OCI-M2 (cell line): Measurements from ENCODE around the gene SLC24A3.

ENCODE experiments used
- DNase-seq: peaks from one replicate; lab custom pipeline; 2025; ENCODE audit not compliant: unreplicated experiment; lab: John Stamatoyannopoulos, UW

SLC24A3 gene

GRCh38 chr20:19212469-19212815 lies at the start of gene SLC24A3:
SLC24A3 (plus strand) TSS chr20:19212642.
- no peak for DNase-seq

DNA sequence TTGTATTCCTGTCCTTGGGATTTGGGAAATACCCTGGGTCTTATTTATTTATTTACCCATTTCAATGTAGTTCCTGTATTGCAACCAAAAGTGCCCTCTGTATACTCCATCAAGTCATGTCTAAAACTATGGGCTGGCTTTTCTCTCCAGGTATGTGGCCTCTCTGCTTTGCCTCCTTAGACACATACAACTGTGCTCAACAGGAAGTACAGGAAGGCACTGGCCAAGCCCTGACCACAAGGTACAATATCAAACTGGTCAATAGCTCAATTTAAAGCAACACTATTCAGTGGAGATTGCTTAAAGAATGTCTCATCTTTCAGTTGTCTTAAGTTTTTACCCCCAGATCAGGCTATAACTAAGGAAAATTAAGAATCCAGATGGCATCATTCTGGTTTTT lies 42.3 kb upstream of the SLC24A3 start:
- no peak for DNase-seq

DNA sequence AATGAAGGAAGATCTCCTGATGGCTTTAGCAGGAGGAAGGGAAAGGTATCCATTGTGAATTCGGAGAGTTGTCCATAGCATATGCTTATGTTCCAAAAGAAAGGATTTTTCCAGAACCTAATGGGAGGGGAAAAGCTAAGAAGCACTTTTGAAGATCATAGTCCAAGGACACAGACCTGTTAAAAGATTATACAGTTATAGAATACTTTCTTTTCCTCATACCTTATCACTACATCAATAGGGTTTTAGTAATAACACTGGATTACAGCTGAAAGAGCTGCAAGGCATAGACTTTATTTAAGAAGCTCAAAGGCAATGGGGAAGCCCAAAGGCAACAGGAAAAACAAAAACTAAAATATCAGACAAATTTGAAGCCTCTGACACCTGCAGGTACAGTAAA lies 39.8 kb upstream of the SLC24A3 start:
- DNase-seq: no peak

DNA sequence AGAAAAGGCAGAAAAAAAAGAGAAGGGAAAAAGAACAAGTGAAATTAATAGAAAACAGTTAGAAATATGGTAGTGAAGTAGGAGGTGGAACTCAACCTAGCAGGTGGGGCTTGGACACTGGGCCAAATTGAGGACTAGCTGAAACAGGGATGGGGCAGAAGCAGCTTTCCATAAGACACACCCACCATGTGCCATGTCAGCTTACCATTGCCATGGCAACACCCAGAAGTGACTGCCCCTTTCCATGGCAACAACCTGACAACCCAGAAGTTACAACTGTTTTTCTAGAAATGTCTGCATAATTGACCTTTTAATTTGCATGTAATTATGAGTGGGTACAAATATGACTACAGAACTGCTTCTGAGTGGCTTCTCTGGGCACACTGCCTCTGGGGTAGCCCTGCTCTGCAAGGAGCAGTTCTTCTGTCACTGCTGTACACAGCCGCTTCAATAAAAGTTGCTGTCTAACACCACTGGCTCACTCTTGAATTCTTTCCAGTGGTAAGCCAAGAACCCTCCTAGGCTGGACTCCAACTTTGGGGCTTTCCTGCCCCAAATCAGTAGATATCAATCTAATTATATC lies 35.9 kb upstream of the SLC24A3 start:
- no peak for DNase-seq

DNA sequence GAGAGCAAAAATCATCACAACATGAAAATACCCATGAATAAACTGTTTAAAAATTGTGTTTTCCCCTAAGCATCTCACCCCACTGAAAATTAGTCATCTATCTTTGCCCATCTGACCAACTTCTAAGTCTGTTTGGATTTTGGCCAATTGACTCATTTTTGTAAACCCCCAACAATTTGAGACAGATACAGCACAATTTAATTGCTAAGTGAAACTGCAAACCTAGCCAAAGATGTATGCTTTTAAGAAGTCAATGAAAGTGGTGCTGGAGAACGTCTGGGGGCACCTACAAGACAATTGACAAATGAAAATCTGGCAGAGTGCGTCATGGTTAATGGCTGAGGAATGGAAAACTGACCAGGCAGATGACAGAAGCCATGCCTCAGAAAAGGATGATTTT lies 30.9 kb upstream of the SLC24A3 start:
- no peak for DNase-seq

DNA sequence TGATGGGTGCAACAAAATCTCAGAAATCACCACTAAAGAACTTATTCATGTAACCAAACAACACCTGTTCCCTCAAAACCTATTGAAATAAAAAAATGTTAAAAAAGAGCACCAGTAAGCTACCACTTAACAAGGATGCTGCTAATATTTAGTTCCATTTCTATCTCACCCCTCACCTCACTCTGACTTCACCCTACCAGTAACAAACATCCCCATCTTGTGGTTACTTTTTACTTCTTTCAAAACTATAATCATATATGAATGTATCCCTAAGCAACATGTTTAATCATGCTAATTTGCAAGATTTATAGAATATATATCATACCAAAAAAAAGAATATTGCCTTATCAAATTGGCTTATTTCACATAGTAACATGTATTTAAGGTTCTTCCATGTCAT lies 27.4 kb upstream of the SLC24A3 start:
- DNase-seq: no peak

- DNase-seq: no peak
Observed at GRCh38 chr20:19193349-19193748, 19.1 kb upstream of the SLC24A3 start.

GRCh38 chr20:19205981-19206396 lies 6.5 kb upstream of the SLC24A3 start:
- DNase-seq: no peak

DNA sequence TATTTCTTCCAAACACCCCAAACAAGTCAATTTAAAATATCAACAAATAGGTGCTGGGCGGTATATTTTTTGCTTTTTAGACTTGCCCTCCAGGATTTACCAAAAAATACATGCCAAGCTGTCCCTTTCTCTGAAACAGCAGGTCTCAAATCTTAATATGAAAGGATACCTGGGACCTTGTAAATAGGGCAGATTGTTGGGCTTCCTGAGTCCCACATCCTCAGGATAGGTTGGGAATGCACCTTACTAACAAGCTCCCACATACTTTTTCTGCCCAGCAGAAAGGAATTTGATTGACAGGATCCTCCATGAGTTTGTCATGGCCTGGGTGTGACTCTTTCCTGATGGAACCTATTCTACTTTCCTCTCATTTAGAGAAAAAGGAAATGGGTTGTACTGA lies 4.9 kb upstream of the SLC24A3 start:
- no peak for DNase-seq

GRCh38 chr20:19210391-19211155 lies 1.9 kb upstream of the SLC24A3 start:
- no peak for DNase-seq

DNA sequence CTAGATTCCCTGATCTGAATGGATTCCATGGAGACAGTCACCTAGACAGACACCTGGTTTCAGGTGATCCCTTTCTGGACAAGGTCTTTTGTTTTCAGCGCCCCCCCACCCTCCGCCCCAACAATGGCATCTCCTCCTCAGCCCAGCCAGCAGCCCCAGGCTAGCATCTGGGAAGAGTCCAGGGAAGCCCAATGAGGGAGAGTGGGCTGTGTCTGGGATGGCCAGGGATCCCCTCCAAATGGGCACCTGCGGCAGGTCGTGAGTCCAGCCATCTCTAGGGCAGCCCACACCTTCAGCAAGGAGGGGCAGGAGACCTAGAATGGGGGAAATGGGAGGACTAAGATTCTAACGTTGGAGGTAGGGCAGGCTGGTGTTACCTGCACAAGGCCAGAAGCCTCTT lies 1.2 kb upstream of the SLC24A3 start:
- DNase-seq: no peak

GRCh38 chr20:19211661-19212468 lies 577 bp upstream of the SLC24A3 start:
- no peak for DNase-seq

DNA sequence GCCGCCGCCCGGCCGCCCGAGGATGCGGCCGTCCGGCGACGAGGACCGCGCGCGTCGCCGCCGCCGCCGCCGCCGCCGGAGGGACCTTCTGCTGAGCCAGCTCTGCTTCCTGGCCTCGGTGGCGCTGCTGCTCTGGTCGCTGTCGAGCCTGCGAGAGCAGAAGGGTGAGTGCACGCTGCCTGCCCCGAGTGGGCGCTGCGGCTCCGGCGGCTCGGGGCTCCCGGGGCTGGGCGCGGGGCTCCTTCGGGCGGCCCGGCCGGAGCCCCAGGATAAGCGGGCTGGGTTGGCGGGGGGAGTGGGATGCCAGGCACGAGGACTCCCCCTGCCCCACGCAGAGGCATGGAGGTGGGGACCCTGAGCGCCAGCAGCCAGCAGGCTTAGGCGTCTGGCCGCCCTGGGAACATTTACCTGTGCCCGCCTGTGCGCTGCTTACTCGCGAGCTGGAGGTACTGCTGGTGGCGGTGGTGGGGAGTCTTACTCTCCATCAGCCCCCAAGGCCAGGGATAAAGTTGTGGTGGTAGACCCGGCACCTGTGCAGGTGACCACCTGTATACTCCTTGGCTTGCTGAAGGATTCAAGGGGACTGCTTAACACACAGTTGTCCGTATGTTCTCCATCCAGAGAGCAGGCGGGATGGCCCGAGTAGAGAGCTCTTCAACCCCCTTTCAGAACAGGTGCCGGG lies 520 bp downstream of the SLC24A3 start:
- DNase-seq: no peak

GRCh38 chr20:19213946-19214490 lies 1.6 kb downstream of the SLC24A3 start:
- DNase-seq: no peak

DNA sequence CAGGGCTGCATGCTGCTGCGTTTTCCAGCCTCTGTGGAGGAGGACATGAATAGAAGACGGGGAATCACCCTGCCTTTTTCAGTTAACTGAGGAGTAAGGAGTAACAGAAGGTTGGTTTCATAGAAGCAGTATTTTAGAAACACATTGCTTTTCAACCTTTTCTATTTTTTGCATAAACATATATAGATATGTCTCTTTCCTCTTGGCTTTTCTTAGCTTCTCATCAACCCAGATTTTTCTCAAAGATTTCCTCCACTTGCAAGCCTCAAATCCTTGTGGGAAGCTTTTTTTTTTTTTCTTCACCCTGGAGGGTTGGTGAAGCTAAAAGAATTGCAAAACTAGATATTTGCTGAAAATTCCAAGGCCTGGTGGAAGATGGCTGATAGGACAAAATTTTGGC lies 6.0 kb downstream of the SLC24A3 start:
- DNase-seq: no peak

DNA sequence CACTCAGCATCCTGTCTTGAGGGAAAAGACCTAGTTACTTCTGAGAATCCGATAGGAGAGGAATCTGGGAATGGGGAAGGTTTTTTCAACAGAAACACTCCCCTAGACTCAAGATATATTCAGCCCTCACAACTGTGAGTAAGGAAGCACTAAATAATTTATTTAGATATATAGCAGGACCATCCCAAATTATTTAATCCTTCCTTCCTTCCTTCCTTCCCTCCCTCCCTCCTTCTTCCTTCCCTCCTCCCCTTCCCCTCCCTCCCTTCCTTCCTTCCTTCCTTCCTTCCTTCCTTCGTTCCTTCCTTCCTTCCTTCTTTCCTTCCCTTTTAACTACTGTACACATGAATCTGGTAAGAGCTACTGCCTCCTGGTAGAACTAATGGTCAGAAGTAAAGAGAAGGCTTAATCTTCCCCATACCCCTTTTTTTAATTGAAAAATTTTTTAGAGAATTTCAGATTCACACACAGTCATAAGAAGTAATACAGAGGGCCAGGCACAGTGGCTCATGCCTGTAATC lies 10.1 kb downstream of the SLC24A3 start:
- no peak for DNase-seq

DNA sequence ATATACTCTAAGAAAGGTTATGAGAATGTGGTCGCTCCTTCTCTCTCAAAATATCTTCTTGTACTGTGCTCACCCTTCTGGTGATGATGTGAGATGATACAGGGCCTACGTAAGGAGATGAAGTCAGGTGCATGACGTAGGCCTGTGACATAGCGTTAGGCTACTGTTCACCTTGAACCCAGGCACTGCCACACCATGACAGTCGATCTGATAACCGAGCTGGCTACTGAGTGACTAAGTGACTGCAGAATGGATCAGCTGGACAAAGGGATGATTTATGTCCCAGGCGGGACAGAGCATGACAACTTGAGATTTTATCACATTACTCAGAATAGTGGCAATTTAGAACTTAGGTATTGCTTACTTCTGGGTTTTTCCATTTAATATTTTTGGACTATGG lies 11.2 kb downstream of the SLC24A3 start:
- DNase-seq: no peak

DNA sequence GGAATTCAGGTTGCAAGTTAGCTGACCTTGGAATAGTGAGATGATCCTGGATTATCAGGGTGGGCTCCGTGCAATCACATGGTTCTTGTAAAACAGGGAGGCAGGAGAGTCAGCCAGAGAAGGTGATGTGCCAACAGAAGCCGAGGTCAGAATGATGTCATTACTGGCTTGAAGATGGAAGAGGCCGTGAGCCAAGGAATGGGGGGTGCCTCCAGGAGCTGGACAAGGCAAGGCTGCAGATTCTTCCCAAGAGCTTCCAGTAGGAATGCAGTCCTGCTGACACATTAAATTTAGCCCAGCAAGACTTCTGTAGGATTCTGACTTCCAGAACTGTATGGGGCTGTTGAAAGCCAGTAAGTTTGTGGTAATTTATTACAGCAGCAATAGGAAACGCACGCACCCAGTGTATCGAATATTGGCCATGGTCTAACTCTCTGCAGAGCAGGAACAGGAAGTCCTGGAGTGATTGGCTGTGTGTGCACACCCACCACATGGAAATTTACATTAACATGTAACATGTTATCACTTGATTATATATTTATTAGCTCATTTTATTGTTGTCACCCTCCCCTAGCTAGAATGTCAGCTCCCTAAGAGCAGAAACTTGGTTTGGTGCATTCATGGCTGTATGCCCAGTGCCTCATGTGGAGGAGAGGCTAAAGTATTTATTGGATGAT lies 19.1 kb downstream of the SLC24A3 start:
- no peak for DNase-seq

- DNase-seq: no peak
Observed at GRCh38 chr20:19232997-19233794, 20.8 kb downstream of the SLC24A3 start.
